ENCODE data around the gene C6orf47. TPM values are rescaled to one million over a fixed set of nuclear protein-coding genes. Genes with fewer than 3 reads are reported as not detected.

C6orf47 gene
- total RNA-seq, 2 donors from 2014 or later = 15.0 to 16.4 TPM

GRCh38 chr6:31632279-31632946 is 28.2 kb downstream of the C6orf47 start:
- ATAC-seq (no peak), DNase-seq (ENCODE audit: low spot score in 2 of 2) (no peak)
- H3K27ac Mint-ChIP-seq = peak overlapping the region; percentile 68 to 80
- no peaks in the 10 kb centered on the region for H3K9me3 Mint-ChIP-seq
- H3K36me3 Mint-ChIP-seq = peaks cover 24 to 33% of the 10 kb centered on the region in 2 donors

- Mint-ChIP-seq H3K27ac (peak overlapping the region; percentile 68 to 80), H3K9me3 (no peaks in the 10 kb centered on the region), H3K36me3 (peaks cover 28 to 37% of the 10 kb centered on the region in 2 donors)
- DNase-seq (ENCODE audit: low spot score in 2 of 2) (no peak), ATAC-seq (peak in 1 of 2 donors; percentile 7)
Measured at GRCh38 chr6:31631681-31632278, 28.8 kb downstream of the C6orf47 start.

- H3K27ac Mint-ChIP-seq = peak overlapping the region in 1 of 2 donors; percentile 65
- peaks cover 33 to 37% of the 10 kb centered on the region in 2 donors for H3K36me3 Mint-ChIP-seq
- ATAC-seq (no peak), DNase-seq (ENCODE audit: low spot score in 2 of 2) (no peak)
- no peaks in the 10 kb centered on the region for H3K9me3 Mint-ChIP-seq
Measured at GRCh38 chr6:31631209-31631608, 29.4 kb downstream of the C6orf47 start.

- Mint-ChIP-seq H3K9me3 (no peaks in the 10 kb centered on the region), H3K36me3 (peaks cover 38 to 40% of the 10 kb centered on the region in 2 donors), H3K27ac (peak overlapping the region in 1 of 2 donors; percentile 65)
- DNase-seq (ENCODE audit: low spot score in 2 of 2) (no peak), ATAC-seq (no peak)
Measured at GRCh38 chr6:31630177-31630934, 30.2 kb downstream of the C6orf47 start.

GRCh38 chr6:31629014-31629413 is 31.6 kb downstream of the C6orf47 start:
- DNase-seq (ENCODE audit: low spot score in 2 of 2) (no peak), ATAC-seq (no peak)
- Mint-ChIP-seq H3K9me3 (no peaks in the 10 kb centered on the region), H3K36me3 (peaks cover 40 to 47% of the 10 kb centered on the region in 2 donors), H3K27ac (no peak overlapping the region)

GRCh38 chr6:31627690-31628287 is 32.8 kb downstream of the C6orf47 start:
- DNase-seq (ENCODE audit: low spot score in 2 of 2) (no peak), ATAC-seq (no peak)
- Mint-ChIP-seq H3K27ac (peak overlapping the region in 1 of 2 donors; percentile 93), H3K36me3 (peaks cover 48 to 51% of the 10 kb centered on the region in 2 donors), H3K9me3 (no peaks in the 10 kb centered on the region)

GRCh38 chr6:31626952-31627351 is 33.6 kb downstream of the C6orf47 start:
- no peak for DNase-seq (ENCODE audit: low spot score in 2 of 2)
- ATAC-seq = no peak
- peak overlapping the region in 1 of 2 donors; percentile 93 for H3K27ac Mint-ChIP-seq
- peaks cover 56 to 60% of the 10 kb centered on the region in 2 donors for H3K36me3 Mint-ChIP-seq
- H3K9me3 Mint-ChIP-seq = no peaks in the 10 kb centered on the region

- peaks cover 57 to 58% of the 10 kb centered on the region in 2 donors for H3K36me3 Mint-ChIP-seq
- peak overlapping the region in 1 of 2 donors; percentile 75 for H3K27ac Mint-ChIP-seq
- ATAC-seq = no peak
- H3K9me3 Mint-ChIP-seq = no peaks in the 10 kb centered on the region
- DNase-seq (ENCODE audit: low spot score in 2 of 2) = no peak
Measured at GRCh38 chr6:31624070-31624469, 36.5 kb downstream of the C6orf47 start.

GRCh38 chr6:31622684-31623091 is 37.9 kb downstream of the C6orf47 start:
- Mint-ChIP-seq H3K27ac (peak overlapping the region; percentile 95 to 98), H3K36me3 (peaks cover 55 to 56% of the 10 kb centered on the region in 2 donors), H3K9me3 (no peaks in the 10 kb centered on the region)
- DNase-seq (ENCODE audit: low spot score in 2 of 2) = no peak
- no peak for ATAC-seq

GRCh38 chr6:31621991-31622390 is 38.6 kb downstream of the C6orf47 start:
- H3K9me3 Mint-ChIP-seq = no peaks in the 10 kb centered on the region
- peaks cover 48 to 49% of the 10 kb centered on the region in 2 donors for H3K36me3 Mint-ChIP-seq
- DNase-seq (ENCODE audit: low spot score in 2 of 2) (no peak), ATAC-seq (no peak)
- peak overlapping the region; percentile 95 to 98 for H3K27ac Mint-ChIP-seq

- Mint-ChIP-seq H3K36me3 (peaks cover 46 to 50% of the 10 kb centered on the region in 2 donors), H3K27ac (peak overlapping the region; percentile 95 to 98), H3K9me3 (no peaks in the 10 kb centered on the region)
- ATAC-seq (no peak), DNase-seq (ENCODE audit: low spot score in 2 of 2) (no peak)
Measured at GRCh38 chr6:31621320-31621939, 39.1 kb downstream of the C6orf47 start.

GRCh38 chr6:31620586-31621319 is 39.8 kb downstream of the C6orf47 start, which contains the start of gene PRRC2A:
Gene PRRC2A (plus strand): TSS chr6:31620715. CDS start chr6:31622790, 2,075 bp downstream.
- Mint-ChIP-seq H3K36me3 (peaks cover 39 to 48% of the 10 kb centered on the region in 2 donors), H3K27ac (peak within 1 kb of the TSS; percentile 95 to 98), H3K9me3 (no peaks in the 10 kb centered on the region)
- ATAC-seq (peak; percentile 34 to 39), DNase-seq (ENCODE audit: low spot score in 2 of 2) (peak in 1 of 2 donors; percentile 94)

- ATAC-seq (peak; percentile 84 to 87), DNase-seq (ENCODE audit: low spot score in 2 of 2) (peak; percentile 94 to 97)
- Mint-ChIP-seq H3K27ac (peak overlapping the region; percentile 95 to 96), H3K36me3 (peaks cover 33 to 42% of the 10 kb centered on the region in 2 donors), H3K9me3 (no peaks in the 10 kb centered on the region)
Measured at GRCh38 chr6:31619805-31620585, 40.6 kb downstream of the C6orf47 start.

- ATAC-seq (no peak), DNase-seq (ENCODE audit: low spot score in 2 of 2) (no peak)
- Mint-ChIP-seq H3K36me3 (peaks cover 12 to 23% of the 10 kb centered on the region in 2 donors), H3K9me3 (no peaks in the 10 kb centered on the region), H3K27ac (peak overlapping the region in 1 of 2 donors; percentile 80)
Measured at GRCh38 chr6:31617010-31617409, 43.6 kb downstream of the C6orf47 start.

GRCh38 chr6:31615748-31616147 is 44.8 kb downstream of the C6orf47 start:
- no peak for ATAC-seq
- H3K36me3 Mint-ChIP-seq = peaks cover 0 to 11% of the 10 kb centered on the region in 2 donors

More at GRCh38 chr6:31615748-31616147, 44.8 kb downstream of the C6orf47 start:
- Mint-ChIP-seq H3K27ac (peak overlapping the region; percentile 80 to 96), H3K9me3 (no peaks in the 10 kb centered on the region)
- peak in 1 of 2 donors; percentile 34 for DNase-seq (ENCODE audit: low spot score in 2 of 2)
